Stimulated activated CD4-positive, alpha-beta T cell treated with anti-CD3 and anti-CD28 coated beads, Interleukin-4, amount 100 ng/mL, for 48 hours (primary cell): ENCODE data around the gene TRIP6.
"Not testable (repeated sequence)": the region's sequence is repeated elsewhere in the genome, so short reads cannot be mapped to it uniquely, and the experiment has no call there.

Experiments
- DNase-seq, 2 donors: peaks; one replicate each; pipeline ENCODE4 v3.0.0-alpha.2; 2020; ENCODE audit warnings: low read depth in 2 of 2

Gene TRIP6

GRCh38 chr7:100837099-100837836, 29.9 kb upstream of the TRIP6 start:
- DNase-seq, result peak; percentile 70 to 75

- DNase-seq, result no peak
These were observed 27.8 kb upstream of the TRIP6 start for GRCh38 chr7:100839361-100839760.

DNA sequence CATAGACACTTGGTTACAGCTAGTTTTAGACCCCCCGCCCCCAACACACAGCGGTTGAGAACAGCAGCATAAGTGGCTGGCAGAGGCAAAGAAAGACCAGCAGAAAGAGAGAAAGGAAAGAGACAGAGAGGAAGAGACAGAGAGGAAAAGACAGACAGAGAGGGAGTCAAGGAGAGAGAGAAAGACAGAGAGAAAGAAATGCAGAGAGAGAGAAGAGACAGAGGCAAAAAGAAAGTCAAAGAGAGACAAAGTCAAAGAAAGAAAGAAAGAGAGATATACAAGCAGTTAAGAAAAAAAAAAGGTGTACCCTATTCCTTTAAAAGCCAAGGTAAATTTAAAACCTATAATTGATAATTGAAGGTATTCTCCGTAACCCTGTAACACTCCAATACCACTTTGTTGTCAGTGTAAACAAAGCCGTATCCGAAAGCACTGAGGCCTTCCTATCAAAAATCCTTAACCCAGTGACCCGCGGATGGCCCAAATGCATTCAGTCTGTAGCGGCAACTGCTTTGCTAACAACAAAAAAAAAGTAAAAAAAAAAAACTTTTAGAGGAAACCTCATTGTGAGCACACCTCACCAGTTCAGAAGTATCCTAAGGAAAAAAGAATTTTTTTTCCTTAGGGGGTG, 26.6 kb upstream of the TRIP6 start:
- DNase-seq, result no peak

- DNase-seq, result no peak
These were observed 19.8 kb upstream of the TRIP6 start for GRCh38 chr7:100847360-100847759.

DNA sequence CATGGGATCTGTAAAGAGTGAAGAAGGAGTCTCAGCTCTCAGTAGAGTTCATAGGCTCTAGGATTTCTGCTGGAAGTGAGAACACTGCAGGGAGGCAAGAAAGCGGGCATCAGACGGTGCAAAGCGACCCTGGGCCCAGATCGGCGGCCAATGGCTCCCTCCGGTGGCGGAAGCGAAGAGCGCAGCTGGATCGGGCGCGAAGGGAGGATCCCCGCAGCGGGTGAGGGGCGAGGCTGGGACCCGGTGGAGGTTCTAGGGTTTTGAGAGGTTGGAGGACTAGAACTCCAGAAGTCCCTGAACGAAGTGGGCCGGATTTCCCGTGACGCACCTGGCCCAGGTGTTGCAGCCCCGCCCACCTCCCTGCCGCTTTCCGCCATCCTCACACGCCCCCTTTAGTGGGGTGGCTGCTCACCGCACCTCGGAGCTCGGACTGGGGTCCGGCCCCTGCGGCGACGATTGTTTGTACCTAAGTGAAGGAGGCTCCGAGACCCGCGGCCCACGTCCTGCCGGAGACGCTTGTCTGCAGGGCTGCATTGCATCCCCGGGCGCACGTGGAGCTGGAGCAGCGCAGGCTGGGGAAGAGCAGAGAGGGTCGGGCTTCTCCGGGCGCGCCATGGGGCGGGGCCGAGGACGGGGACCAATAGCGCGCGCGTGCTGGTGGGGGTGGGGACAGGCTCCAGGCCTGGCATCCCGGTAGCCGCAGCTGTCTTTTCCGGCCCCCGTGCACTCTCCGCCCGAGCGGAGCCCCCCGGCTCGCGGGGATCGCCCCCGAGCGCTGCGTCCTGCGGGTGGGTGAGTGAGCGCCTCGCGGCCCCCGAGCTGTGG, 14.9 kb upstream of the TRIP6 start, which contains the start of gene SLC12A9:
Gene SLC12A9, plus strand, starts transcription at position 666 of the 825 bp plus-strand sequence. CDS start 1,485 bp downstream, outside the sequence.
- DNase-seq, result peak; percentile 81 to 86

GRCh38 chr7:100854146-100854895, 12.9 kb upstream of the TRIP6 start:
- DNase-seq, result no peak

GRCh38 chr7:100854899-100855298, 12.3 kb upstream of the TRIP6 start:
- not testable (repeated sequence) for DNase-seq

GRCh38 chr7:100855515-100855914, 11.7 kb upstream of the TRIP6 start:
- no peak for DNase-seq

GRCh38 chr7:100856871-100857282, 10.3 kb upstream of the TRIP6 start:
- no peak for DNase-seq

DNA sequence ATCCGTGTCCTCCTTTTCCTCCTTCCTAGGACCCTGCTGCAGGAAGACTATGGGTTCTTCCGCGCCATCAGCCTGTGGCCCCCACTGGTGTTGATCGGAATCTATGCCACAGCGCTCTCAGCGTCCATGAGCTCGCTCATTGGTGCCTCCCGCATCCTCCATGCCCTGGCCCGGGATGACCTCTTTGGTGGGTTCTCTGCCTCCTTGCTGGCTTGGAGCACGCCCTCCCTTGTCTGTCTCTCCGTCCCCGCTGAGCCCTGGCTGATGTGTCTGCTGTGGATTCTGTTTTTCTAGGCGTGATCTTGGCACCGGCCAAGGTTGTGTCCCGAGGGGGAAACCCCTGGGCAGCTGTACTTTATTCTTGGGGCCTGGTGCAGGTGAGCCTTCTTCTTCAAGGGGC, 7.3 kb upstream of the TRIP6 start:
- no peak for DNase-seq

- DNase-seq, result no peak
These were observed 6.2 kb upstream of the TRIP6 start for GRCh38 chr7:100860702-100861615.

DNA sequence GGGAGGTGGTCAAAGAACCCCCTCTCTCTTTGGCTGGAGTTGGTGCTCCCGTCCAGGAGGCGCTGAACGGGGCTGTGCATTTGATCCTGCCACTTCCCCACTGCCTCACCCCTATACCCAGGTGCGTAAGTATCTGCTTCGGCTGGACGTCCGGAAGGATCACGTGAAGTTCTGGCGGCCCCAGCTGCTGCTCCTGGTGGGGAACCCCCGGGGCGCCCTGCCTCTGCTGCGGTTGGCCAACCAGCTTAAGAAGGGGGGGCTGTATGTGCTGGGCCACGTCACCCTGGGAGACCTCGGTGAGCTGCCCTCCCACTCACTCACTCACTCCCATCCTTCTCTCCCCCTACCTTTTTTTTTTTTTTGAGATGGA, 5.6 kb upstream of the TRIP6 start:
- no peak for DNase-seq

- DNase-seq, result no peak
These were observed 3.7 kb upstream of the TRIP6 start for GRCh38 chr7:100863406-100863950.

DNA sequence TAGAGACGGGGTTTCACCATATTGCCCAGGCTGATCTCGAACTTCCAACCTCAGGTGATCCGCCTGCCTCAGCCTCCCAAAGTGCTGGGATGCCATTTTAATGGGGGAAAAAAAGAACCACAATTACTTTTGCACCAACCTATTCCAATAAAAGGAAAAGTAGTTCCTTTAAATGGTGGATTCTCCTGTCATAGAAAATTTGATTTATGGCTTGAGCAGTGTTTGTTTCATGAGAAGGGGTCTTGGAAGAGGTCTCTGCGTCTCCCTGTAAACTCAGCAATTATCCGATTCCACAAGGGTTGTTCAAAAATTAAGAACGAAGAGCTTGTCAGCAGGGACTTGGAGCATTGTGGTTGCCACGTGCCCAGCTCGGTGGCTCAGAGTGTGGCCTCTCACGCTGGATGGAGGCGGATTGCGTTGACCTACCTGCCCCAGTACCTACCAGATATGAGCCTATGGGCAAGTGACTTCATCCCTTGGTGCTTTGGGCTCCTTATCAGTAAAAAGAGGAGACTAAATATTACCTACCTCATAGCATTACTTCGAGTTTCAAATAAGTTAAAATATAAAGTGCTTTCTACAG, 2.8 kb upstream of the TRIP6 start:
- no peak for DNase-seq

DNA sequence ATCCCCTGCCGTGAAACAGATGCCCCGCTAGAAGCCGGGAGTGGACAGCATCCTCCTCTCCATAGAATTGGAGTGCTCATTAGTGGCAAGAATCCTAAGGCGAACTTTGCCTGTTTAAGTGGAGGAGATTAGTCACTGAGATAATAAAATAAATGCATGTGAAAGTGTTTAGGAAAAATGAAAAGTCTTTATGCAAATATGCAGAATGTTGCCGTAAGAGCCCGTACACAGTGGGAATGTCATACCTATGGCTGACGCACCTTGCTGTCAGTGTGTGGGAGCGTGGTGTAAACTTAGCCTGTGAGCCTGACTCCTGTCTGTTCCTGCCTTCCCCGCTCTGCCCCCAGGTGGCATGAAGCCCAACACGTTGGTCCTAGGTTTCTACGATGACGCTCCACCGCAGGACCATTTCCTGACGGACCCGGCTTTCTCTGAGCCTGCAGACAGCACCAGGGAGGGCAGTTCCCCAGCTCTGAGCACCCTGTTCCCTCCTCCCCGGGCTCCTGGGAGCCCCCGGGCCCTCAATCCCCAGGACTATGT, 1.7 kb upstream of the TRIP6 start:
- no peak for DNase-seq

DNA sequence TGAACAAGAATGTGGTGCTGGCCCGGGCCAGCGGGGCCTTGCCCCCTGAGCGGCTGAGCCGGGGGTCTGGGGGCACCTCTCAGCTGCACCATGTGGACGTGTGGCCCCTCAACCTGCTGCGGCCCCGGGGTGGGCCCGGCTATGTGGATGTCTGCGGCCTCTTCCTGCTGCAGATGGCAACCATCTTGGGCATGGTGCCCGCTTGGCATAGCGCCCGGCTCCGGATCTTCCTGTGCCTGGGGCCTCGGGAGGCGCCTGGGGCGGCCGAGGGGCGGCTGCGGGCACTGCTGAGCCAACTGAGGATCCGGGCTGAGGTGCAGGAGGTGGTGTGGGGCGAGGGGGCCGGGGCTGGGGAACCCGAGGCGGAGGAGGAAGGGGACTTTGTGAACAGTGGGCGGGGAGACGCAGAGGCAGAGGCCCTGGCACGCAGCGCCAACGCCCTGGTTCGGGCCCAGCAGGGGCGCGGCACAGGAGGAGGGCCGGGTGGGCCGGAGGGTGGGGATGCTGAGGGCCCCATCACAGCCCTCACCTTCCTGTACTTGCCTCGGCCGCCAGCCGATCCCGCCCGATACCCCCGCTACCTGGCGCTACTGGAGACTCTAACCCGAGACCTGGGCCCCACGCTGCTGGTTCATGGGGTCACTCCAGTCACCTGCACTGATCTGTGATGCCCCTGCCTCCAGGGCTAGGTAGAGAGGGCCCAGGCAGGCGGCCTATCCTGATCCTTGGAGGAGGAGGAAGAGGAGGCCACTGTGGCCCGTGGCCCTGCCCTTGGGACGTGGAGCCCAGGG, 1.1 kb upstream of the TRIP6 start:
- DNase-seq, result no peak

DNA sequence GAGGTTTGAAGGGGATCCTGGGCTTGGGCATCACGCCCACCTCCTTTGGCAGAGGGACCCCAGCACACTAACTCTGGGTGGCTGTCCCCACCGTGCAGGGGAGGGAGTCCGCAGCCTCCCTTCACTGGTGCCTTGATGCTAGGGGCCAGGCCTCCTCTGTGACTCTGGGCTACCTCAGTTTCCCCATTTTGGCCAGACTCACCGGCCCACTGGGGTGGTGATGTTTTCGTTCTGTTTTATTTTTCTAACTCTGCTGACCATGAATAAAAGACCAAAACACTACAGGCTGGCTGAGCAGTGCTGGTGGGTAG, 503 bp upstream of the TRIP6 start:
- DNase-seq, result no peak

- no peak for DNase-seq
These were observed 744 bp downstream of the TRIP6 start for GRCh38 chr7:100867776-100868485.
